ENCODE data around the gene SEC24D.

SEC24D gene

DNA sequence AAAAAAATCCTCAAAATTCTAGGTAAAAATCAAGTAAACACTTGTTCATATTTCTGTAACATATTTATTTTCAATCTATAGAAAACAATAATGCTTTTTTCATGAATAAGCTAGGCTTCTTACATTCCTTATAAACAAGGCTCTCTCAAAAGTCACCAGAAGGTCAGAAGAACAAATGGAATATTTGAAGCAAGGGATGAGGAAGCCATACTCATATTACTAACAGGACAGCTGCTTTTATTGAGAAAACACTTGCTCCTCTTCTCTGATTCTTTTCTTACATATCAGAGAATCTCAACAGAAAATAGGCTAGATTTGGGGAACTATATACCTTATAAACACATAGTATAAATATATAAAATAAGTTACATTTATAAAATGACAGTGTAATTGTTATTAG is 82.8 kb downstream of the SEC24D start:
- H3K4me3 ChIP-seq (ENCODE audit: control insufficient read depth, low read depth, low read length), result no peak overlapping the region
- DNase-seq (ENCODE audit: low read depth), result no peak
- TF ChIP-seq, protein P1, sequence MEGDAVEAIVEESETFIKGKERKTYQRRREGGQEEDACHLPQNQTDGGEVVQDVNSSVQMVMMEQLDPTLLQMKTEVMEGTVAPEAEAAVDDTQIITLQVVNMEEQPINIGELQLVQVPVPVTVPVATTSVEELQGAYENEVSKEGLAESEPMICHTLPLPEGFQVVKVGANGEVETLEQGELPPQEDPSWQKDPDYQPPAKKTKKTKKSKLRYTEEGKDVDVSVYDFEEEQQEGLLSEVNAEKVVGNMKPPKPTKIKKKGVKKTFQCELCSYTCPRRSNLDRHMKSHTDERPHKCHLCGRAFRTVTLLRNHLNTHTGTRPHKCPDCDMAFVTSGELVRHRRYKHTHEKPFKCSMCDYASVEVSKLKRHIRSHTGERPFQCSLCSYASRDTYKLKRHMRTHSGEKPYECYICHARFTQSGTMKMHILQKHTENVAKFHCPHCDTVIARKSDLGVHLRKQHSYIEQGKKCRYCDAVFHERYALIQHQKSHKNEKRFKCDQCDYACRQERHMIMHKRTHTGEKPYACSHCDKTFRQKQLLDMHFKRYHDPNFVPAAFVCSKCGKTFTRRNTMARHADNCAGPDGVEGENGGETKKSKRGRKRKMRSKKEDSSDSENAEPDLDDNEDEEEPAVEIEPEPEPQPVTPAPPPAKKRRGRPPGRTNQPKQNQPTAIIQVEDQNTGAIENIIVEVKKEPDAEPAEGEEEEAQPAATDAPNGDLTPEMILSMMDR (IDR thresholded peaks at IDR 0.05; ENCODE audit: control insufficient read depth, insufficient read depth, low read depth, low read length, missing control alignments), result no peak

DNA sequence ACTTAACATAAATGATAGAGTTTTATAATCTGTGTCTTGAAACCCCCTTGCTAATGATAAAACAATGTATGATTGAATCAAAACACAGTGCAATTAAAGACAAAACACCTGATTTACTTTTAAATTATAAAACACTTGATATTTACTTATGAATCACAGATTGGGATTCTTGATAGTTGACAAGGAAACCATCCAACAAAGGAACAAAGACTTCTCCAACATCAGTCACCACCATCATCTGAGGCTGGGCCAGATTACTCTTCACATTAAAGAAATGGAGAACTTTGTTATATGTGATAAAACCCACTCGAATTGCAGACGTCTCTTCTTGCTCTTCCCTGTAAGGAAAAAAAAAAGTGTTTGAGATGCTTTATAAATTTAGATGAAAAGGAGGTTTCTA is 83.4 kb downstream of the SEC24D start:
- H3K4me3 ChIP-seq (ENCODE audit: control insufficient read depth, low read depth, low read length), result no peak overlapping the region
- DNase-seq (ENCODE audit: low read depth), result no peak
- TF ChIP-seq, protein P1 (IDR thresholded peaks at IDR 0.05; ENCODE audit: control insufficient read depth, insufficient read depth, low read depth, low read length, missing control alignments), result no peak

DNA sequence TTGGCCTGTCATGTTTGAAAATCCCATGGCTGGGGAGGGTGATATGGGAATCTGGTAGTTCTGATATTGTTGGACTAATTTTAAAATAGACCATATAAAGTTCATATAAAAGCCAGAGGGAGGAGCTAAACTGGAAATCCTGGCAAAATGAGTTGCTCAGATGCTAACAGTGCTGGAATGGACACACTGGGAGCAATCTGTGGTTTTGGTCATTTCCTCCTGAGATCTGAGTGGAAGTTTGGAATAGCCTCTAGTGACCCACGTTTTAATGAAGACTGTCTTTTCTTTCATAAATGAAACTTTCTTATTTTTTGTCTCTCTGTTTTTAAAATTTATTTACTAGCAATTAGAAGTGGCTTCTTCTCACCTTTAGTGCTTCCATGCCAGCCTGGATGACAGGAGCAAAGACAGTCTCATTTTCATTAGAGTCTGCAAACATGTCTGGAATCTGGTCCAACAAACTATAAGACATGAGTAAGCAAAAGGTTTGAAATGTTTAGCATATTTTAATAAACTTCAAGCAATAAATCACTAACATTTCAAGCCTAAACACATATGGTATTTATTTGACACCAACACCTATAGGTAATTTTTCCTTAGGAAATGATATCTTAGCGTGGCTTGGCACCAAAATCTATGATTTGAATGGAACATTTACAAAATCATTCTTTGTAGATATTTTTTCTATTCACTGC is 84.2 kb downstream of the SEC24D start:
- TF ChIP-seq, protein P1 (IDR thresholded peaks at IDR 0.05; ENCODE audit: control insufficient read depth, insufficient read depth, low read depth, low read length, missing control alignments), result no peak
- no peak for DNase-seq (ENCODE audit: low read depth)
- H3K4me3 ChIP-seq (ENCODE audit: control insufficient read depth, low read depth, low read length), result no peak overlapping the region

DNA sequence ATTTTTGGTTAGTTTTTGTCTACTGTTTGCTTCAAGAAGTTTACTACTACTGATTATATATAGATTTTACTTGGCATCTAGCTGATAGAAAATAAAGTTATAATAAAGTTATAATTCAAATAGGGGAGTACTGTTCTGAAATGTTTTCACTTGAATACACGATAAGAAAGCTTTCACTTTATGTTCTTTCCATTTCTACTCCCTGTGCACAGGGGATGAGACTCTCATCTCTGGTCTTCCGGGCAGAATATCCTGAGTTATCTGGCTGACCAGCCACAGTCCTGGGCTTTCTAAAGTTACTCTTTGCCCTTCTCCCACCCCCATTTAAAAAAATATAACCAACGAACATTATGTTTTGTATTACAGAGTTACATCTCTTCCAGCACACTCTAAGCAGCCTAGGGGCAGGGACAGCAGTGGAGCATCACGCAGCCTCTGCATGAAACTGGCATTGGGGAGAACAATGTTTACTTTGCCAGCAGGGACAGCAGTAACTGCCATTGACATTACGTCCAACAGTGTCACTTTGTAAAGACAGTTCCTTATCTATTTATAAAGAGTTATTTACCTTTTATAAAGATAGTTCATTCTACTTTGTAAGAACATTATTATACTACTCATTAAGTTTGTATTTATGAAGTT is 86.5 kb downstream of the SEC24D start:
- TF ChIP-seq, protein P1 (IDR thresholded peaks at IDR 0.05; ENCODE audit: control insufficient read depth, insufficient read depth, low read depth, low read length, missing control alignments), result no peak
- no peak for DNase-seq (ENCODE audit: low read depth)

DNA sequence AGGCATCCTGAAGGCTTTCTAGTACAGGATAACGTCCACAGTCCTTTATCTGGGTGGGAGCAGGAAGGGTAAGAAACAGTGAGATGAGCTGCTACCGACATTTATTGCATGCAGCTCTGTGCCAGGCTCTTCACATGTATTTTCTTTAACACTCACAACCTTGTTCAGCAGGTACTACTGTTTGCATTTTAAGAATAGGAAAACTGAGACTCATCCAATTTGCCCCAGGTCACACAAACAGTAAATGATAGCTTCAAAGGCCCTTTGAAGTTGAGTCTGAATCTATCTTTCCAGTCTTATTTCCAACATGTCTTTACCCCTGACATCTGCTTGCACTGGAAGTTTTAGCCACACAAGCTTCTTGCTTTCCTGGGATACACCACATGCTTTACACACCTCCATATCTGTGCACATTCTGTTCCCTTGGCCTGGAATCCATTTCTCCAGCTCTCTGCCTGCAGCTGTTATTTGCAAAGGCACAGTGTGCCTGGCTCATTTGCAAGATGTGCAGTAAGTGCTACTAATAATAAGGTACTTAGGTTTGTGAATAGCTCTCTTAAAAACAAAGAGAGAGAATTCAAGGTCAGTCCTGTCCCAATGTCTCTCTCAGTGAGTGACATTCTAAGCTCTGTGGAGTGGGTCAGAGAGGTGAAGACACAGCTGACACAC is 89.5 kb downstream of the SEC24D start:
- TF ChIP-seq, protein P1 (IDR thresholded peaks at IDR 0.05; ENCODE audit: control insufficient read depth, insufficient read depth, low read depth, low read length, missing control alignments), result no peak
- DNase-seq (ENCODE audit: low read depth), result no peak
- no peak overlapping the region for H3K4me3 ChIP-seq (ENCODE audit: control insufficient read depth, low read depth, low read length)

More for the DNA sequence above, 86.5 kb downstream of the SEC24D start:
- no peak overlapping the region for H3K4me3 ChIP-seq (ENCODE audit: control insufficient read depth, low read depth, low read length)

DNA sequence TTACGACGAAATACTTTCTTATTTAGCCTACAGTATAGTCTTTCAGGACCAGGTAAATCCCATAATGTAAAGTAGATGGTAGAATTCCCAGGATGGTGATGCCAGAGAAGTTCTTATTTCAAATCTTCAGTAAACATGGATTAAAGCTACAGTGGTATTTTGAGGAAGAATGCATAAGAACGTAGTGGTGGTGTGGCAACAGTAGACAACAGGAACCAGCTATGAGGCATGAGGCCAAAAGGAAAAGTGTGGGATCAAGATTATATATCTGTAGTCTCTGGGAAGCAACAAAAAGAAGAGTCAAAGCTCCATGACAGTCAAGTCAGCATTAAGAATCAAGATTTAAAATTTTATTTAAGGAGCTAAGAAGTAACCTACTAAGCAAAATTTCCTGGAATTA is 90.6 kb downstream of the SEC24D start:
- no peak for DNase-seq (ENCODE audit: low read depth)
- no peak overlapping the region for H3K4me3 ChIP-seq (ENCODE audit: control insufficient read depth, low read depth, low read length)
- TF ChIP-seq, protein P1 (IDR thresholded peaks at IDR 0.05; ENCODE audit: control insufficient read depth, insufficient read depth, low read depth, low read length, missing control alignments), result no peak
